ENCODE data around the gene MTA1.

The MTA1 gene

DNA sequence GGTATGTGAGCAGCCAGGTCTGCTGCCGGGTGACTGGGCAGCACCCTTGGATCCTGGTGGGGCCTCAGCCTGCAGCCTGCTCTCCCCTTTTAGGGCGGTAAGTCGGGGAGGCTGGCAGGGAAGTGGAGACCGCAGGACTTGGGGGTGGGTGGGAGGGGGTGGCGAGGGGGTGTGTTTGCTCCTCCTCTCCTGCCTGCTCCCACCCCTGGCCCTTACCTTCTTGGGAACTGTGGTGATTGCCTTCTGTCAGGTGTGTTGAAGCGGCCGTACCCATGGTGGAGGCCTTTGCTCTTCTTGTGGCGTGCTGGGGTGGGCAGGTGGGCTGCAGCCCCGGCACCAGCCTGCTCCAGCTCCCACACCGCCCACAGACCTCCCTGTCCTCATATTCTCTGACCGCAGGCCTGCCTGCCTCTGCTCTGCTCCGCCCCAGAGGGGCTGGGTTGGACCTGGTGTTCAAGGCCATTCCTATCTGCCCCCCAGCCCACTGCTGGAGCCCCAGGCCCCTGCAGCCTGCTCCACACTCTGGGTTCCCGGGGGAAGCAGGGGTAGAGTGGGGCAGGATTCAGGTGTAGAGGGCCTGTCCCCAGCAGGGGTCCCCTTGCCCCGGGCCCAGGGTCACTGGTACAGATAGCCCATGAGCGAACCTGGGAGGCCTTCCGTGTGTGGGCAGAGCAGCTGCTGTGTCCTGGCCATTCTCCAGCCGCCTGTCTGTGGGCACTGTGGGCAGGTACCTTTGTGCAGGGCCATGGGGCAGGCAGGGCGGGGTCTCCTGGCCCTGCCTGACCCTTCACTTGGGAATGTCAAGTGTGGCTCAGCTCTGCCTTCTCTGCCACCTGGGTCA, 76.6 kb downstream of the MTA1 start:
- DNase-seq (ENCODE audit: low read depth) = no peak
- TF ChIP-seq, protein P1, sequence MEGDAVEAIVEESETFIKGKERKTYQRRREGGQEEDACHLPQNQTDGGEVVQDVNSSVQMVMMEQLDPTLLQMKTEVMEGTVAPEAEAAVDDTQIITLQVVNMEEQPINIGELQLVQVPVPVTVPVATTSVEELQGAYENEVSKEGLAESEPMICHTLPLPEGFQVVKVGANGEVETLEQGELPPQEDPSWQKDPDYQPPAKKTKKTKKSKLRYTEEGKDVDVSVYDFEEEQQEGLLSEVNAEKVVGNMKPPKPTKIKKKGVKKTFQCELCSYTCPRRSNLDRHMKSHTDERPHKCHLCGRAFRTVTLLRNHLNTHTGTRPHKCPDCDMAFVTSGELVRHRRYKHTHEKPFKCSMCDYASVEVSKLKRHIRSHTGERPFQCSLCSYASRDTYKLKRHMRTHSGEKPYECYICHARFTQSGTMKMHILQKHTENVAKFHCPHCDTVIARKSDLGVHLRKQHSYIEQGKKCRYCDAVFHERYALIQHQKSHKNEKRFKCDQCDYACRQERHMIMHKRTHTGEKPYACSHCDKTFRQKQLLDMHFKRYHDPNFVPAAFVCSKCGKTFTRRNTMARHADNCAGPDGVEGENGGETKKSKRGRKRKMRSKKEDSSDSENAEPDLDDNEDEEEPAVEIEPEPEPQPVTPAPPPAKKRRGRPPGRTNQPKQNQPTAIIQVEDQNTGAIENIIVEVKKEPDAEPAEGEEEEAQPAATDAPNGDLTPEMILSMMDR (conservative IDR thresholded peaks at IDR 0.05; ENCODE audit: control insufficient read depth, insufficient read depth, low read depth, low read length) = no peak

DNA sequence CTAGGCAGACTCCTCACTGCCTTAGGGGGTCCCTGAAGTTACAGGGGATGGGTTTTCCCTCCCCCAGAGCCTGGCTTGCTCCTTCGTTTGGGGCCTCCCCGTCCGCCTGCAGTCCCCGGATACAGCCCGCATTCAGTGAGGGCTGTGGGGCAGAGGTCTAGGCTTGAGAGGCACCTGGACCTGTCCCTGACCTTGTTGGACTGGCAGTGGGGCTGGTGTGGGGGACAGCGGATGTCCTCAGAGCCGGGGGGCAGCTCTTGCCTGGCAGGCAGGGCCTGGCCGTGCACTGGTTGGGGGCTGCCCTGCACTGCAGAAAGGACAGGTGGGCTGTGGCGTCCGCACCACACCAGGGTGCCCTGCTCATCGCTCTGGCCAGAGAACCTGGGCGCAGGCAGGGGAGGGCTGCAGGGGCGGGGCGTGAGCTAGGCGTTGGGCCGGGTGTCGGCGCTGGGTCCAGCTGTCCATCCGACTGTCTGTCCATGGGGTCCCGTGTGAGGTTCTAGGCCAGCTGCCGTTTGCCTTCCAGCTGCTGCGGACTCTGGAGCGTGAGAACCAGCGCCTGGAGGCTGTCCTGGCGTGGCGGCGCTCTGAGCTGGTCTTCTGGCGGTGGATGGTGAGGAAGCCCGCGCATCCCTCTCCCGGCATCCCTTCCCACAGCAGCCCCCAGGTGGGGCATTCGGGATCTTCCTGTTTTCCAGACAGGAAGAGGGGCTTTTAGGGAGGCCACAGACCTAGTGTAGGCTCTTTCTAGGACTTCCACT, 77.4 kb downstream of the MTA1 start:
- no peak for DNase-seq (ENCODE audit: low read depth)
- H3K4me3 ChIP-seq (ENCODE audit: control insufficient read depth, low read depth, low read length) = no peak overlapping the region
- TF ChIP-seq, protein P1 (conservative IDR thresholded peaks at IDR 0.05; ENCODE audit: control insufficient read depth, insufficient read depth, low read depth, low read length) = no peak

More for the DNA sequence above, 76.6 kb downstream of the MTA1 start:
- no peak overlapping the region for H3K4me3 ChIP-seq (ENCODE audit: control insufficient read depth, low read depth, low read length)

DNA sequence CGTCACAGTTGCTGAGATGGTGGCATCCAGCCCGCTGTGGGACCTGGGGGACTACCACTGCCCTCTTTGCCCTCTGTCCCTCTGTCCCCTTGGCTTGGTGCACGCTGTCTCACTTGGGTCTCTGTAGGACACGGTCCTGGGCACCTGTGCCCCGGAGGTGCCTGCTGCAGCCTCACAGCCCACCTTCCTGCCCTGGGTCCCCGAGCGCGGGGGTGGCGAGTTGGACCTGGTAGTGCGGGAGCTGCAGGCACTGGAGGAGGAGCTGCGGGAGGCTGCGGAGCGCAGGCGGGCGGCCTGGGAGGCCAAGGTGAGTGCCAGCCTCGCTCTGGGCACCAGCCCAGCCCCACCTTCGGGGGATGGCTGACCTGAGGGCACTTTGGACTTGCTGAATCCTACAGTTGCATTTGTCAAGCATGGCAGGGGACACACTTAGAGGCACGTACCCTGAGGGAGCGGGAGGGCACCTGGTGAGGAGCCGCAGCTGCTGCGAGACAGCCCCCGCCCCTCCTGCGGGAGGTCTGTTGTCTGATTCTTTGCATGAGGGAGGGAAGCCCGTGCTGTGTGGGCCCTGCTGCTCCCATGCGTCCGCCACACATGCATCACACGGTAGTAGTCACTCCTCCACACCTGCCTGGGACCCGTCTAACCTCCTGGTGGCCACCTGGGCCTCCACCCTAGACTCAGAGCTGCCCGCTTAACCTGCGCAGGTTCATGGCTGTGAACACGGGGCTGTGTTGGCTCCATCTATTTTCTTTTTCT, 78.2 kb downstream of the MTA1 start:
- H3K4me3 ChIP-seq (ENCODE audit: control insufficient read depth, low read depth, low read length) = no peak overlapping the region
- TF ChIP-seq, protein P1 (conservative IDR thresholded peaks at IDR 0.05; ENCODE audit: control insufficient read depth, insufficient read depth, low read depth, low read length) = no peak
- no peak for DNase-seq (ENCODE audit: low read depth)

DNA sequence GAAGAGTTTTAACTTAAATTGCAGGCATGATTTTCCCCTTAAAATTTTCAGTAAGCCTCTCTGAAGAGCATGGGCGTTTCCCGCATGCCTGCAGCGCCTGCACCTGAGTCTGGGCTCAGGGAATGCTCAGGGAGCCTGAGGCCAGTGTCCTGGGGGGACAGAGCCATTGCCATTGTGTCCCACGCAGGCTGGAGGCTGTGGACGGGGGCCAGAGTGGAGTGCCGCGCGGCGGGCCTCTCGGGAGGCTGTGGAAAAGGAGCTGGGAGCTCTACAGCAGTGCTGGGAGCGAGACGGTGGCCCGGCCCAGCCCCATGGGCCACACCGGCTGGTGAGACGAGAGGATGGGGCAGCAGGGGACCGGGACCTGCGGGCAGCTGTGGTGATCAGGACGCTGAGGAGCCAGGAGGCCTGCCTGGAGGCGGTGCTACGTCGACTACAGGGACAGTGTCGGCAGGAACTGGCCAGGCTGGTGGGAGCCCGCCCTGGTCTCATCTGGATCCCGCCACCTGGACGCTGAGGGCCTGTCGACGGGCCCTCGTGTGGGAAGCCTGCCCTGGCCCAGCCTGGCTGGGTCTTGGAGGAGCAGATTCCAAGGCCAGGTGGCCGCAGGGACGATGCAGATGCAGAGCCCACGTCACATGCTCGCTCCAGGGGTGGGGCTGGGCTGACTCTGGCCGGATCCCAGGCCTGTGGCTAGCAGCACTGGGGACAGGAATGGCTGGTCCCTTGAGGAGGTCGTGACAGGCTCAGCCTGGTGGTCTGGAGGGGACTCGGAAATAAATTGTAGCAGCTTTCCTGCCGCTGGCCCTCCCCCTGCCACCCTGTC, 79.0 kb downstream of the MTA1 start:
- TF ChIP-seq, protein P1 (conservative IDR thresholded peaks at IDR 0.05; ENCODE audit: control insufficient read depth, insufficient read depth, low read depth, low read length) = no peak
- no peak for DNase-seq (ENCODE audit: low read depth)
- H3K4me3 ChIP-seq (ENCODE audit: control insufficient read depth, low read depth, low read length) = no peak overlapping the region

DNA sequence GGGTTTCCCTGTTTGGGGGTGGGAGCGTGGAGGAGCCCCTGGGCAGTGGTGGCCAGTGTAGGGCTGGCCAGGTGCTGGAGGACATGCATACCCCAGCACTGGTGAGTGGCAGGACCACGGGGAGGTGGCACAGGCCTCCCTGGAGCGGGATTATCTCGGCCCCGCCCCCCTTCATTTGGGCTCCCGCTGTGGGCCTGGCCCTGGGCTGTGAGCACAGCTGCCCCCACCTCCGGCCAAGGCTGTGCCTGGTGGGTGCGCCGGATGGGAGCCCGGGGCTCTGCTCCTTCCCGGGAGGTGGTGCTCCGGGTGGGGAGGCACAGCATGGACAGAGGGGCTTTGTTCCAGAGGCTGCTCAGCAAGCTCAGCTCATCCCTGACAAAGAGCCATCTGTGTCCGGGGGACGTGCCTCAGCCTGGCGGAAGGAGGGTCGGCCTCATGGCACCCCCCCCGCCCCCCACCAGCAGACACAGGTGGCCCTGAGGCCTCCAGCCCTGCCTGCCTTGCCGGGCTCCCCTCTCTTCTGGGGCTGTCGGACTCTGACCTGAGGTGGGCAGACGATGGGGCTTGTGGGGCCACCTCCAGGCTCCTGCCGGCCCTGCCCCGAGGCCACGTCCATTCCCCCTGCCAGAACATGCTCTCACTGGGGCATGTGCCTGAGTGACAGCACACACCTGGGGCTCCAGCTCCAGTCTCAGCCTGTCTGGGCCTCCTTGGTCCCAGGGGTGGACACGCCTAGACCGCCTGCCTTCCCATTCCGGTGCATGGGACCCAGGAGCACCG, 79.8 kb downstream of the MTA1 start:
- TF ChIP-seq, protein P1 (conservative IDR thresholded peaks at IDR 0.05; ENCODE audit: control insufficient read depth, insufficient read depth, low read depth, low read length) = no peak
- DNase-seq (ENCODE audit: low read depth) = no peak
- no peak overlapping the region for H3K4me3 ChIP-seq (ENCODE audit: control insufficient read depth, low read depth, low read length)
